Nucleus accumbens (tissue), 56 donors: ENCODE data around the gene PPFIBP1.
"Not testable (repeated sequence)": the region's sequence is repeated elsewhere in the genome, so short reads cannot be mapped to it uniquely, and the experiment has no call there.

ENCODE experiments used
- DNase-seq, 56 donors: peaks; one replicate each; lab custom pipeline; 2025; lab: John Stamatoyannopoulos, UW

The PPFIBP1 gene

DNA sequence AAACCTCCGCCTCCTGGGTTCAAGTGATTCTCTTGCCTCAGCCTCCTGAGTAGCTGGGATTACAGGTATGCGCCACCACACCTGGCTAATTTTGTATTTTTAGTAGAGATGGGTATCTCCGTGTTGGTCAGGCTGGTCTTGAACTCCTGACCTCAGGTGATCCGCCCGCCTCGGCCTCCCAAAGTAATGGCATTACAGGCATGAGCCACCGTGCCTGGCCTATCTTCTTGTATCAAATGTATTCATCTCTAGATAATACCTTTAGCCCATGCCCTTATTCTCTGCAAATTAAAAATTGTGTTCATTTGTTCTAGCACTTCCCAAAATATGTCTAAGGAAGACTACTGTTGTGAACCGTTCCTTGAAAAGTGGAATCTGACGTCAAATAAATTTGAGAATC is 210.3 kb downstream of the PPFIBP1 start:
- DNase-seq: not testable (repeated sequence)

DNA sequence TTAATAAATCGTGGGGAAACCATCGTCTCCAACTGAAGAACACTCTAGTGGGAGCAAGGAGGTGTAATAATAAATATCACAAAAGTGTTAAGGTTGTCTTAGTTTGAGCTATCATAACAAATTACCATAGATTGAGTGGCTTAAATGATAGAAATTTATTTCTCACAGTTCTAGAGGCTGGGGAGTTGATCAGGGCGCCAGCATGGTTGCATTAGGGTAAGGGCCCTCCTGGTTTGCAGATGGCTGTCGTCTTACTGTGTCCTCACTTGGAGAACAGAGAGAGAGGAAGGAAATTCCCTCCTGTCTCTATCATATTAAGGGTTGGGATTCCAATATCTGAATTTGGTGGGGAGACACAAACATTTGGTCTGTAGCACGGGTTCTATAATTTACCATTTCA is 219.6 kb downstream of the PPFIBP1 start:
- DNase-seq: no peak
